Left renal pelvis (tissue), 4 donors: ENCODE data around the gene PCDHA4. TPM values are rescaled to one million over a fixed set of nuclear protein-coding genes. Genes with fewer than 3 reads are reported as not detected.

ENCODE experiments used
- DNase-seq, 4 donors: peaks; one replicate each; pipeline ENCODE4 v3.0.0-alpha.2; 2013; ENCODE audit warnings: low read depth in 4 of 4, low spot score in 3 of 4
- polyA plus RNA-seq, 4 donors: library from polyadenylated mRNA; unstranded; fragments of 120-200 nt; gene quantifications; one replicate each; pipeline ENCODE4 v1.2.1, GENCODE V29; 2013; ENCODE audit not compliant: insufficient read length in 4 of 4

The PCDHA4 gene
- polyA plus RNA-seq, 4 donors = 0.37 to 1.5 (median 0.86) TPM

DNA sequence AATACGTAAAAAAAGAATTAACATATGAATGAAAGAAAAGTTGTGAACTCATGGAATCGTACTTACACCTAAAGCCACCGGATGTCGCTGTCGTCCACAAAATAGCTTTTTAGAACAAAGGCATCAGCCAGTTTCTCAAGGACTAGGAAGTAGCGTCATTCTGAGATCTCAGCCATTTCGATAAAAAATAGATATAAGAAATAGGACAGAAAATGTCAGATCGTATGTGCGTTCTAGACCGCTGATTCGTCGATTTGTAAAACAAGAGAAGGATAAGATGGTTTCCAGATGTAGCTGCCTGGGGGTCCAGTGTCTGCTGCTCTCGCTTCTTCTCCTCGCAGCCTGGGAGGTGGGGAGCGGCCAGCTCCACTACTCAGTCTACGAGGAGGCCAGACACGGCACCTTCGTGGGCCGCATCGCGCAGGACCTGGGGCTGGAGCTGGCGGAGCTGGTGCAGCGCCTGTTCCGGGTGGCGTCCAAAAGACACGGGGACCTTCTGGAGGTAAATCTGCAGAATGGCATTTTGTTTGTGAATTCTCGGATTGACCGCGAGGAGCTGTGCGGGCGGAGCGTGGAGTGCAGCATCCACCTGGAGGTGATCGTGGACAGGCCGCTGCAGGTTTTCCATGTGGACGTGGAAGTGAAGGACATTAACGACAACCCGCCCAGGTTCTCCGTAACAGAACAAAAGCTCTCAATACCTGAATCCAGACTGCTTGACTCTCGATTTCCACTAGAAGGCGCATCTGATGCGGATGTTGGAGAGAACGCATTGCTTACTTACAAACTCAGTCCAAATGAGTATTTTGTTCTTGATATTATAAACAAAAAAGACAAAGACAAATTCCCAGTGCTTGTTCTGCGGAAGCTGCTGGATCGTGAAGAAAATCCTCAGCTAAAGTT is 49.2 kb downstream of the PCDHA4 start, which contains the start of gene PCDHA10:
Gene PCDHA10, plus strand, starts transcription at position 126 of the 903 bp plus-strand sequence. Its CDS starts 152 bp downstream, at position 278.
- no peak for DNase-seq

DNA sequence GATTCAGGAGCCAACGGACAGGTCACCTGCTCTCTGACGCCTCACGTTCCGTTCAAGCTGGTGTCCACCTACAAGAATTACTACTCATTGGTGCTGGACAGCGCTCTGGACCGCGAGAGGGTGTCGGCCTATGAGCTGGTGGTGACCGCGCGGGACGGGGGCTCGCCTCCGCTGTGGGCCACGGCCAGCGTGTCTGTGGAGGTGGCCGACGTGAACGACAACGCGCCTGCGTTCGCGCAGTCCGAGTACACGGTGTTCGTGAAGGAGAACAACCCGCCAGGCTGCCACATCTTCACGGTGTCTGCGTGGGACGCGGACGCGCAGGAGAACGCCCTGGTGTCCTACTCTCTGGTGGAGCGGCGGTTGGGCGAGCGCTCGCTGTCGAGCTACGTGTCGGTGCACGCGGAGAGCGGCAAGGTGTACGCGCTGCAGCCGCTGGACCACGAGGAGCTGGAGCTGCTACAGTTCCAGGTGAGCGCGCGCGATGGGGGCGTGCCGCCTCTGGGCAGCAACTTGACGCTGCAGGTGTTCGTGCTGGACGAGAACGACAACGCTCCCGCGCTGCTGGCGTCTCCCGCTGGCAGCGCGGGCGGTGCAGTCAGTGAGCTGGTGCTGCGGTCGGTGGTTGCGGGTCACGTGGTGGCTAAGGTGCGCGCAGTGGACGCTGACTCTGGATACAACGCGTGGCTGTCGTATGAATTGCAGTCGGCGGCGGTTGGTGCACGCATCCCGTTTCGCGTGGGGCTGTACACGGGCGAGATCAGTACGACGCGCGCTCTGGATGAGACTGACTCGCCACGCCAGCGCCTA is 50.5 kb downstream of the PCDHA4 start:
- DNase-seq = no peak

DNA sequence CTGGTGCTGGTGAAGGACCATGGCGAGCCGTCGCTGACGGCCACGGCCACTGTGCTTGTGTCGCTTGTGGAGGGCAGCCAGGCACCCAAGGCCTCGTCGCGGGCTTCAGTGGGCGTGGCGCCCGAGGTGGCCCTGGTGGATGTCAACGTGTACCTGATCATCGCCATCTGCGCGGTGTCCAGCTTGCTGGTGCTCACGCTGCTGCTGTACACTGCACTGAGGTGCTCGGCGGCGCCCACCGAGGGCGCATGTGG is 51.0 kb downstream of the PCDHA4 start:
- no peak for DNase-seq

DNA sequence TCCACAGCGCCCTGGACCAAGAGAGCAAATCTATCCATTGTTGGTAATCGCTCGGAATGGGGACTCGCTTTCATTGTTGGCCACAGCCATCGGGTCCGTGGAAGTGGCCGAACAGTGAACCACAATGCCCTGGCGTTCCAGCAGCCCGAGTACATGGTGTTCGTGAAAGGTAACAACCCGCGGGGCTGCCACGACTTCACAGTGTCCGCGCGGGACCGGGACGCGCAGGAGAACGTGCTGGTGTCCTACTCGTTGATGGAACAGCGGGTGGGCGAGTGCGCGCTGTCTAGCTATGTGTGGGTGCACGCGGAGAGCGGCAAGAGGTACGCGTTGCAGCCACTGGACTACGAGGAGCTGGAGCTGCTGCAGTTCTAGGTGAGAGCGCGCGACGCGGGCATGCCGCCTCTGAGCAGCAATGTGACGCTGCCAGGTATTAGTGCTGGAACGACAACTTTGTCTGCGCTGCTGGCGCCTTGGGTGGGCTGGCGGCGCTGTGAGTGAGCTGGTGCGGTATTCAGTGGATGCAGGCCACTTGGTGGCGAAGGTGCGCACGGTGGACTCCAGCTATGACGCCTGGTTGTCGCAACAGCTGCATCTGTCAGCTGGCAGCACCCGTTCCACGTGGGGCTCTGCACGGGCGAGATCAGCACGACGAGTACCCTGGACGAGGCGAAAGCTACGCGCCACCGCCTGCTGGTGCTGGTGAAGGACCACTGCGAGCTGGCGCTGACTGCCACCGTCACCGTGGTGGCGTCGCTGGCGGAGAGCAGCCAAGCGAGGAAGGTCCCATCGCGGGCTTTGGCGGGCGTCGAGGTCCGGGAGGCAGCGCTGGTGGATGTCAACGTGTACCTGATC is 55.8 kb downstream of the PCDHA4 start:
- no peak for DNase-seq

Other genes starting within 250 kb of the PCDHA4 start
- 10 to 100 TPM; 21.8 to 32.0 (median 27.9) TPM for gene SRA1, start 249.6 kb upstream of the PCDHA4 start, polyA plus RNA-seq
- 10 to 100 TPM; 29.7 to 57.1 (median 37.1) TPM for gene APBB3, start 242.5 kb upstream of the PCDHA4 start, polyA plus RNA-seq
- 10 to 100 TPM; 62.3 to 85.7 (median 78.9) TPM for gene SLC35A4, start 242.2 kb upstream of the PCDHA4 start, polyA plus RNA-seq
- gene CD14, start 173.9 kb upstream of the PCDHA4 start, polyA plus RNA-seq = 10 to 100 TPM in 2 of 4 donors, 1 to 10 TPM in 2; 9.1 to 52.7 (median 9.9) TPM
- gene TMCO6, start 167.6 kb upstream of the PCDHA4 start, polyA plus RNA-seq = 10 to 100 TPM; 10.2 to 23.4 (median 15.0) TPM
- 10 to 100 TPM; 49.2 to 94.6 (median 74.6) TPM for gene NDUFA2, start 159.4 kb upstream of the PCDHA4 start, polyA plus RNA-seq
- gene IK, start 159.2 kb upstream of the PCDHA4 start, polyA plus RNA-seq = 100 to 1,000 TPM; 116 to 186 (median 162) TPM
- 10 to 100 TPM; 11.9 to 20.6 (median 14.4) TPM for gene WDR55, start 142.2 kb upstream of the PCDHA4 start, polyA plus RNA-seq
- under 1 TPM in 3 of 4 donors, not detected in 1; 0.10 to 0.37 (median 0.24) TPM for gene DND1, start 133.5 kb upstream of the PCDHA4 start, polyA plus RNA-seq
- gene HARS1, start 115.7 kb upstream of the PCDHA4 start, polyA plus RNA-seq = 10 to 100 TPM; 55.2 to 81.9 (median 67.2) TPM
- 10 to 100 TPM; 32.2 to 55.7 (median 45.6) TPM for gene HARS2, start 115.6 kb upstream of the PCDHA4 start, polyA plus RNA-seq
- 100 to 1,000 TPM in 2 of 4 donors, 10 to 100 TPM in 2; 89.2 to 147 (median 112) TPM for gene ZMAT2, start 106.6 kb upstream of the PCDHA4 start, polyA plus RNA-seq
- gene PCDHA1, start 20.9 kb upstream of the PCDHA4 start, polyA plus RNA-seq = under 1 TPM in 2 of 4 donors, not detected in 2; 0.03 to 0.06 TPM
- under 1 TPM; 0.19 to 0.61 (median 0.32) TPM for gene PCDHA2, start 12.2 kb upstream of the PCDHA4 start, polyA plus RNA-seq
- gene PCDHA3, start 6.0 kb upstream of the PCDHA4 start, polyA plus RNA-seq = under 1 TPM; 0.27 to 0.74 (median 0.35) TPM
- under 1 TPM in 2 of 4 donors, not detected in 2; 0.11 to 0.22 TPM for gene PCDHA5, start 14.5 kb downstream of the PCDHA4 start, polyA plus RNA-seq
- under 1 TPM; 0.26 to 0.79 (median 0.46) TPM for gene PCDHA6, start 20.9 kb downstream of the PCDHA4 start, polyA plus RNA-seq
- gene PCDHA7, start 27.2 kb downstream of the PCDHA4 start, polyA plus RNA-seq = under 1 TPM; 0.14 to 0.52 (median 0.33) TPM
- under 1 TPM in 3 of 4 donors, not detected in 1; 0.08 to 0.22 (median 0.11) TPM for gene PCDHA8, start 34.1 kb downstream of the PCDHA4 start, polyA plus RNA-seq
- under 1 TPM in 3 of 4 donors, not detected in 1; 0.03 to 0.12 (median 0.06) TPM for gene PCDHA9, start 41.3 kb downstream of the PCDHA4 start, polyA plus RNA-seq
- gene PCDHA10, start 48.8 kb downstream of the PCDHA4 start, polyA plus RNA-seq = 1 to 10 TPM in 1 of 4 donors, under 1 TPM in 3; 0.10 to 1.4 (median 0.65) TPM
- gene PCDHA11, start 61.9 kb downstream of the PCDHA4 start, polyA plus RNA-seq = under 1 TPM; 0.17 to 0.38 (median 0.24) TPM
- gene PCDHA12, start 68.2 kb downstream of the PCDHA4 start, polyA plus RNA-seq = under 1 TPM; 0.04 to 0.82 (median 0.14) TPM
- under 1 TPM in 3 of 4 donors, not detected in 1; 0.07 to 0.33 (median 0.09) TPM for gene PCDHA13, start 75.1 kb downstream of the PCDHA4 start, polyA plus RNA-seq
- gene PCDHAC1, start 119.2 kb downstream of the PCDHA4 start, polyA plus RNA-seq = under 1 TPM; 0.09 to 0.52 (median 0.11) TPM
- 1 to 10 TPM in 2 of 4 donors, under 1 TPM in 2; 0.62 to 1.6 (median 1.0) TPM for gene PCDHAC2, start 159.4 kb downstream of the PCDHA4 start, polyA plus RNA-seq
- gene PCDHB1, start 244.3 kb downstream of the PCDHA4 start, polyA plus RNA-seq = under 1 TPM; 0.04 to 0.15 (median 0.10) TPM